Esophagus muscularis mucosa (tissue), 4 donors: ENCODE measurements around the gene SLC3A2. TPM values are rescaled to one million over a fixed set of nuclear protein-coding genes. Genes with fewer than 3 reads are reported as not detected.

Experiments used
- DNase-seq: peaks from one replicate; pipeline ENCODE4 v3.0.0-alpha.2; 2017; ENCODE audit errors: extremely low spot score
- H3K27ac ChIP-seq, 4 donors: fragments of 200-600 bp; sonication (generic); replicated peaks in 1 of 4; 1 replicate in 3 of 4; 2 replicates in 1 of 4; pipeline ENCODE4 v1.5.1; 2016 to 2019; ENCODE audit warnings: mild to moderate bottlenecking in 1 of 4
- H3K27me3 ChIP-seq, 4 donors: fragments of 200-600 bp; sonication (generic); one replicate each; pipeline versions ENCODE4 v1.5.1 to v1.6.0; 2016 to 2019
- H3K36me3 ChIP-seq, 4 donors: fragments of 200-600 bp; sonication (generic); one replicate each; pipeline ENCODE4 v1.5.1; 2016 to 2019
- H3K4me1 ChIP-seq, 4 donors: fragments of 200-600 bp; sonication (generic); one replicate each; pipeline ENCODE4 v1.5.1; 2016 to 2019
- H3K4me3 ChIP-seq, 4 donors: fragments of 200-600 bp; sonication (generic); 1 replicate in 2 of 4; 2 replicates in 2 of 4; pipeline ENCODE4 v1.5.1; 2016 to 2019; ENCODE audit warnings: mild to moderate bottlenecking in 4 of 4, moderate library complexity in 1 of 4
- H3K9me3 ChIP-seq, 4 donors: fragments of 200-600 bp; sonication (generic); 1 replicate in 3 of 4; 2 replicates in 1 of 4; pipeline ENCODE4 v1.5.1; 2016 to 2019
- CTCF ChIP-seq, 3 experiments: fragments of 200-600 bp in 2 of 3; fragments of 450-650 bp in 1 of 3; sonication (generic) in 2 of 3; IDR thresholded peaks; one replicate each; pipeline ENCODE4 v1.5.1; 2017 to 2019; ENCODE audit warnings: antibody characterized with exemption in 3 of 3, mild to moderate bottlenecking in 2 of 3, moderate library complexity in 1 of 3
- EP300 ChIP-seq: sonication (generic); formaldehyde crosslinking; IDR thresholded peaks from one replicate; pipeline ENCODE4 v1.6.1; 2017; ENCODE audit warnings: antibody characterized with exemption
- POLR2A ChIP-seq: fragments of 450-650 bp; IDR thresholded peaks from one replicate; pipeline ENCODE4 v1.6.1; 2017; ENCODE audit warnings: antibody characterized with exemption, moderate library complexity, mild to moderate bottlenecking, low read depth
- POLR2AphosphoS5 ChIP-seq, 2 donors: sonication (generic); formaldehyde crosslinking; IDR thresholded peaks; one replicate each; pipeline ENCODE4 v1.6.1; 2017; ENCODE audit warnings: antibody characterized with exemption in 2 of 2
- WGBS: methylation state at CpG from one replicate; pipeline ENCODE4 v1.1.5; 2018; 5-methylcytosine and 5-hydroxymethylcytosine counted together
- intact Hi-C: fragments of 100-400 bp; cut with DNase I; formaldehyde crosslinking; loops from one replicate; pipeline ENCODE4 v1.15.1; 2023
- total RNA-seq, 4 donors: library from RNA; depleted of rRNA; stranded (reverse); fragments of >200 nt; gene quantifications; one replicate each; pipeline versions ENCODE4 v1.1.0 to v1.2.1, GENCODE V29; 2016

The SLC3A2 gene
- total RNA-seq, 4 donors from 2014 or later: 53.2 to 123 (median 86.4) TPM

- Histone ChIP-seq H3K4me3 (no peak overlapping the region), H3K36me3 (no peaks in the 10 kb centered on the region), H3K27ac (no peak overlapping the region), H3K9me3 (no peaks in the 10 kb centered on the region), H3K4me1 (peaks cover 0 to 7% (median 0%) of the 10 kb centered on the region in 4 donors), H3K27me3 (no peaks in the 10 kb centered on the region)
- no peak for TF ChIP-seq CTCF (IDR thresholded peaks at IDR 0.05)
- no peak for DNase-seq
- intact Hi-C loops: loop anchor here (10.0 kb wide), 1 partner anchor 479 kb away; no protein-coding TSS in a partner anchor
- 65% methylated on average over 4 of the region's 4 CpGs for WGBS
These were observed 16.9 kb upstream of the SLC3A2 start for GRCh38 chr11:62863687-62864335.

GRCh38 chr11:62865635-62866034 lies 15.1 kb upstream of the SLC3A2 start:
- H3K9me3 ChIP-seq: no peaks in the 10 kb centered on the region
- peaks cover 0 to 7% (median 0%) of the 10 kb centered on the region in 4 donors for H3K4me1 ChIP-seq
- H3K27ac ChIP-seq: no peak overlapping the region
- no peaks in the 10 kb centered on the region for H3K36me3 ChIP-seq
- intact Hi-C loops: loop anchor here (10.0 kb wide), 1 partner anchor 481 kb away; no protein-coding TSS in a partner anchor
- no peak overlapping the region for H3K4me3 ChIP-seq
- H3K27me3 ChIP-seq: no peaks in the 10 kb centered on the region
- WGBS: 84% methylated on average over 6 of the region's 6 CpGs
- DNase-seq: no peak
- TF ChIP-seq CTCF (IDR thresholded peaks at IDR 0.05): no peak
- no peak for TF ChIP-seq POLR2A
- no peak for TF ChIP-seq EP300
- no peak for TF ChIP-seq POLR2AphosphoS5 (IDR thresholded peaks at IDR 0.05)

GRCh38 chr11:62874851-62875250 lies 5.8 kb upstream of the SLC3A2 start:
- WGBS: 98% methylated on average over 7 of the region's 7 CpGs
- TF ChIP-seq POLR2A (no peak), CTCF (IDR thresholded peaks at IDR 0.05) (no peak), POLR2AphosphoS5 (IDR thresholded peaks at IDR 0.05) (no peak), EP300 (no peak)
- H3K4me1 ChIP-seq: peaks cover 10 to 14% (median 14%) of the 10 kb centered on the region in 4 donors
- no peaks in the 10 kb centered on the region for H3K9me3 ChIP-seq
- H3K27me3 ChIP-seq: no peaks in the 10 kb centered on the region
- no peak for DNase-seq
- no peaks in the 10 kb centered on the region for H3K36me3 ChIP-seq
- no peak overlapping the region for H3K4me3 ChIP-seq
- intact Hi-C loops: no loop called here
- no peak overlapping the region for H3K27ac ChIP-seq

- no peak for TF ChIP-seq POLR2AphosphoS5 (IDR thresholded peaks at IDR 0.05)
- no peak for TF ChIP-seq EP300
- no peak for TF ChIP-seq CTCF (IDR thresholded peaks at IDR 0.05)
- peaks cover 16 to 21% (median 20%) of the 10 kb centered on the region in 4 donors for H3K4me1 ChIP-seq
- no peaks in the 10 kb centered on the region for H3K9me3 ChIP-seq
- no peaks in the 10 kb centered on the region for H3K36me3 ChIP-seq
- 94% methylated on average over 6 of the region's 7 CpGs for WGBS
- intact Hi-C loops: no loop called here
- no peak overlapping the region for H3K27ac ChIP-seq
- H3K27me3 ChIP-seq: no peaks in the 10 kb centered on the region
- DNase-seq: no peak
- H3K4me3 ChIP-seq: no peak overlapping the region
These were observed 4.8 kb upstream of the SLC3A2 start for GRCh38 chr11:62875698-62876478.
